Naive thymus-derived CD4-positive, alpha-beta T cell (primary cell): ENCODE measurements around the gene ARHGAP6. TPM values are rescaled to one million over a fixed set of nuclear protein-coding genes. Genes with fewer than 3 reads are reported as not detected.

ENCODE experiments used
- ATAC-seq: fragments of 150-1000 bp; cut with Tn5 transposase; 2 replicates; pipeline ENCODE4 v1.10.0; 2021; ENCODE audit warnings: mild to moderate bottlenecking, moderate library complexity
- CTCF ChIA-PET: fragments of 350-600 bp; sonication (Branson Sonifier 250); formaldehyde crosslinking; loops from one replicate; lab custom pipeline; 2021; ENCODE audit warnings: antibody characterized with exemption; lab: Charles Lee
- POLR2A ChIA-PET: fragments of 350-600 bp; sonication (Branson Sonifier 250); formaldehyde crosslinking; loops from one replicate; lab custom pipeline; 2021; ENCODE audit warnings: antibody characterized with exemption, inconsistent platforms; lab: Charles Lee
- DNase-seq, 9 donors: peaks; one replicate each; pipeline versions ENCODE4 v3.0.0 to v3.0.0-alpha.2; 2020 to 2022; ENCODE audit warnings: mixed read lengths in 1 of 9
- H3K27ac ChIP-seq: one replicate; pipeline ENCODE4 v1.7.0; 2013; ENCODE audit warnings: mild to moderate bottlenecking, low read depth, low read length, moderate library complexity
- H3K27me3 ChIP-seq, 2 donors: one replicate each; pipeline ENCODE4 v1.7.0; 2013; ENCODE audit warnings: low read length in 2 of 2, mild to moderate bottlenecking in 2 of 2, moderate library complexity in 2 of 2; ENCODE audit not compliant: control insufficient read depth in 2 of 2, insufficient read depth in 2 of 2
- H3K36me3 ChIP-seq, 3 experiments: 1 replicate in 2 of 3; 2 replicates in 1 of 3; pipeline ENCODE4 v1.7.0; 2013; ENCODE audit warnings: low read length in 3 of 3, mild to moderate bottlenecking in 3 of 3, moderate library complexity in 1 of 3; ENCODE audit not compliant: insufficient read depth in 3 of 3, control insufficient read depth in 2 of 3
- H3K4me1 ChIP-seq, 2 donors: one replicate each; pipeline ENCODE4 v1.7.0; 2013; ENCODE audit warnings: low read length in 2 of 2, mild to moderate bottlenecking in 2 of 2, moderate library complexity in 1 of 2; ENCODE audit not compliant: control insufficient read depth in 2 of 2, insufficient read depth in 2 of 2
- H3K4me3 ChIP-seq: 2 replicates; pipeline ENCODE4 v1.7.0; 2013; ENCODE audit warnings: mild to moderate bottlenecking, low read length
- H3K9me3 ChIP-seq, 3 experiments: 1 replicate in 2 of 3; 2 replicates in 1 of 3; pipeline ENCODE4 v1.7.0; 2013; ENCODE audit warnings: low read length in 3 of 3; ENCODE audit not compliant: control insufficient read depth in 2 of 3
- H3K27ac Mint-ChIP-seq, 9 donors: one replicate each; pipeline ENCODE4 v1.8.0; 2020 to 2022; ENCODE audit warnings: mixed read lengths in 9 of 9, mild to moderate bottlenecking in 8 of 9, moderate library complexity in 5 of 9, inconsistent platforms in 2 of 9
- H3K27me3 Mint-ChIP-seq, 5 donors: one replicate each; pipeline ENCODE4 v1.8.0; 2021 to 2022; ENCODE audit warnings: mixed read lengths in 5 of 5, mild to moderate bottlenecking in 1 of 5
- H3K36me3 Mint-ChIP-seq, 5 donors: one replicate each; pipeline ENCODE4 v1.8.0; 2020 to 2022; ENCODE audit warnings: mixed read lengths in 5 of 5, mild to moderate bottlenecking in 3 of 5, inconsistent platforms in 1 of 5
- H3K4me1 Mint-ChIP-seq, 7 donors: one replicate each; pipeline ENCODE4 v1.8.0; 2020 to 2022; ENCODE audit warnings: mixed read lengths in 7 of 7, mild to moderate bottlenecking in 3 of 7, inconsistent platforms in 1 of 7
- H3K4me3 Mint-ChIP-seq, 10 donors: one replicate each; pipeline ENCODE4 v1.8.0; 2020 to 2022; ENCODE audit warnings: mild to moderate bottlenecking in 10 of 10, mixed read lengths in 10 of 10, moderate library complexity in 6 of 10, inconsistent platforms in 2 of 10
- H3K9me3 Mint-ChIP-seq, 11 donors: one replicate each; pipeline ENCODE4 v1.8.0; 2020 to 2022; ENCODE audit warnings: mixed read lengths in 11 of 11, mild to moderate bottlenecking in 4 of 11, inconsistent platforms in 1 of 11, moderate library complexity in 1 of 11
- intact Hi-C, 2 donors: fragments of 100-400 bp; cut with micrococcal nuclease; formaldehyde crosslinking; loops; one replicate each; pipeline ENCODE4 v1.15.1; 2023
- polyA plus RNA-seq, 2 donors: library from polyadenylated mRNA; unstranded; fragments of 300-500 nt; fragmentation: Illumina TruSeq; gene quantifications; one replicate each; pipeline ENCODE4 v1.2.3, GENCODE V29; 2021
- total RNA-seq, 6 experiments: library from RNA in 5 of 6; stranded (reverse) in 5 of 6; gene quantifications; 1 replicate in 5 of 6; 2 replicates in 1 of 6; pipeline ENCODE4 v1.2.3 and lab custom pipeline; 2021 to 2026

The ARHGAP6 gene
- total and polyA plus RNA-seq, 7 experiments from 2014 or later: 0.11 to 0.83 TPM; not detected in 5

DNA sequence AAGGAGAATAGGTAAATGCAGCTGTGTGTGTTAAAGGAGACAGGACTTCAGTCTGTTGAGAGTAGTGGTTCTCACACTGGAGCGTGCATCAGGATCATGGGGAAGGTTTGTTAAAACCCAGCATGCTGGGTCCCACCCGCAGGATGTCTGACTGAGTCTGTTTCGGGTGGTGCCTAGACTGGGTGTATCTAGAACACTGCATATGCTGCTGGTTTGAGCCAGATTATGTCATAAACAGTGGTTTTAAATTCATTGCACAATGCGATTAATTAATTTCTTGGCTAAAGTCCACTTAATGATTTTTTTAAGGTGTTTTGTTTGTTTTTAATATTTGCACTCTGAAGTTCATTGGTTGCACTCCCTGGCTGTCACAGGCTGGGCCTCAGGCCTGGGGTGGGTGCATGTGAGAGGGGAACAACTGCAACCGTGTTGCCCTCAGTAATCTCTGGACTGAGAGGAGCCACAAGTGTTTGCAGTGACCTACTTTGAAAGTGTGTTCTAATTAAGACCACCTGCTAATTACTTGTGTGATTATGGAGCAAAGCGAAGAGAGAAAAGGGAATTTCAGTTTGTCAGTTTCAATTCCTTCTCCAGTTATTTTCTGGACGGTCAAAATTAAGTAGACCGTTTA lies 546.3 kb downstream of the ARHGAP6 start:
- CTCF ChIA-PET: no interaction called here
- Histone ChIP-seq H3K4me1 (no peaks in the 10 kb centered on the region), H3K4me3 (no peak overlapping the region), H3K36me3 (peaks cover 7 to 52% (median 8%) of the 10 kb centered on the region in 3 experiments), H3K9me3 (no peaks in the 10 kb centered on the region), H3K27ac (no peak overlapping the region), H3K27me3 (no peaks in the 10 kb centered on the region)
- Mint-ChIP-seq H3K36me3 (peaks cover 8 to 43% (median 16%) of the 10 kb centered on the region in 5 donors), H3K27ac (no peak overlapping the region), H3K4me3 (no peak overlapping the region), H3K27me3 (no peaks in the 10 kb centered on the region), H3K4me1 (peaks cover 0 to 3% (median 0%) of the 10 kb centered on the region in 7 donors), H3K9me3 (no peaks in the 10 kb centered on the region)
- POLR2A ChIA-PET: no interaction called here
- intact Hi-C loops: no loop called here
- DNase-seq (no peak), ATAC-seq (no peak)

GRCh38 chrX:11117745-11118144 lies 548.0 kb downstream of the ARHGAP6 start:
- Mint-ChIP-seq H3K4me1 (peaks cover 7 to 17% (median 14%) of the 10 kb centered on the region in 7 donors), H3K27ac (no peak overlapping the region), H3K9me3 (peaks cover 0 to 2% (median 0%) of the 10 kb centered on the region in 11 donors), H3K4me3 (no peak overlapping the region), H3K36me3 (peaks cover 8 to 42% (median 13%) of the 10 kb centered on the region in 5 donors), H3K27me3 (no peaks in the 10 kb centered on the region)
- Histone ChIP-seq H3K4me3 (no peak overlapping the region), H3K4me1 (no peaks in the 10 kb centered on the region), H3K27ac (no peak overlapping the region), H3K36me3 (peaks cover 7 to 52% (median 8%) of the 10 kb centered on the region in 3 experiments), H3K27me3 (no peaks in the 10 kb centered on the region), H3K9me3 (no peaks in the 10 kb centered on the region)
- intact Hi-C loops: no loop called here
- DNase-seq: no peak
- CTCF ChIA-PET: no interaction called here
- POLR2A ChIA-PET: no interaction called here
- no peak for ATAC-seq

GRCh38 chrX:11113731-11114130 lies 552.0 kb downstream of the ARHGAP6 start:
- no peak for ATAC-seq
- H3K36me3 Mint-ChIP-seq: peaks cover 0 to 14% (median 5%) of the 10 kb centered on the region in 5 donors
- no peak overlapping the region for H3K4me3 ChIP-seq
- no peak for DNase-seq
- H3K27me3 Mint-ChIP-seq: no peaks in the 10 kb centered on the region
- no peaks in the 10 kb centered on the region for H3K9me3 ChIP-seq
- H3K4me1 Mint-ChIP-seq: peaks cover 7 to 33% (median 24%) of the 10 kb centered on the region in 7 donors
- peak overlapping the region in 7 of 9 donors; percentile 51 to 90 (median 62) for H3K27ac Mint-ChIP-seq
- peak overlapping the region in 3 of 10 donors; percentile 36 to 75 (median 65) for H3K4me3 Mint-ChIP-seq
- no peaks in the 10 kb centered on the region for H3K27me3 ChIP-seq
- H3K36me3 ChIP-seq: peaks cover 3 to 34% (median 7%) of the 10 kb centered on the region in 3 experiments
- POLR2A ChIA-PET: interaction anchor here (1.4 kb wide), 1 partner anchor 8 kb away, joined by 3 read pairs; no protein-coding TSS in a partner anchor
- no peak overlapping the region for H3K27ac ChIP-seq
- no peaks in the 10 kb centered on the region for H3K4me1 ChIP-seq
- intact Hi-C loops: loop anchor here in 1 of 2 donors (5.0 kb wide), 2 partner anchors 996 to 1771 kb away; no protein-coding TSS in a partner anchor
- CTCF ChIA-PET: no interaction called here
- H3K9me3 Mint-ChIP-seq: peaks cover 0 to 2% (median 0%) of the 10 kb centered on the region in 11 donors

DNA sequence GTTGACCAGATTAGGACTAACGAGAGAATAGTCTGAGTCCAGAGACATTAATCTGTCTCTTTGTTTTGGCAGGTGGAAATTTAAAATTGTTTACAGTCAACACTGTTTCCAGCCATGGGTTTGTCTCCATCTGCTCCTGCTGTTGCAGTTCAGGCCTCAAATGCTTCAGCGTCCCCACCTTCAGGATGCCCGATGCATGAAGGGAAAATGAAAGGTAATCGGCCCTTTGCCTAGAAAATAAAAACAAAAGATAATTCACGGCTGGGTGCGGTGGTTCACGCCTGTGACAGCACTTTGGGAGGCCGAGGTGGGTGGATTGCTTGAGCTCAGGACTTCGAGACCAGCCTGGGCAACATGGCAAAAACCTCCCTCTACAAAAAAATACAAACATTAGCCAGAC lies 553.8 kb downstream of the ARHGAP6 start:
- ChIA-PET CTCF (no interaction called here), POLR2A (interaction anchor here (0.6 kb wide), 1 partner anchor 1649 kb away, joined by 3 read pairs; no protein-coding TSS in a partner anchor)
- peak overlapping the region in 7 of 9 donors; percentile 90 to 99 (median 96) for H3K27ac Mint-ChIP-seq
- peak overlapping the region in 4 of 10 donors; percentile 95 to 98 (median 96) for H3K4me3 Mint-ChIP-seq
- H3K4me1 ChIP-seq: no peaks in the 10 kb centered on the region
- H3K9me3 ChIP-seq: no peaks in the 10 kb centered on the region
- peaks cover 3 to 19% (median 7%) of the 10 kb centered on the region in 3 experiments for H3K36me3 ChIP-seq
- H3K9me3 Mint-ChIP-seq: peaks cover 0 to 2% (median 0%) of the 10 kb centered on the region in 11 donors
- H3K36me3 Mint-ChIP-seq: peaks cover 0 to 6% (median 4%) of the 10 kb centered on the region in 5 donors
- ATAC-seq (no peak), DNase-seq (peak in 1 of 9 donors; percentile 1)
- peaks cover 7 to 33% (median 24%) of the 10 kb centered on the region in 7 donors for H3K4me1 Mint-ChIP-seq
- H3K27me3 Mint-ChIP-seq: no peaks in the 10 kb centered on the region
- intact Hi-C loops: loop anchor here (1.0 to 5.0 kb wide), 5 partner anchors 647 to 1770 kb away; partner anchors contain the start of gene MSL3 (in 1 of the 2)
- H3K27ac ChIP-seq: peak overlapping the region; percentile 87
- no peaks in the 10 kb centered on the region for H3K27me3 ChIP-seq
- peak overlapping the region; percentile 73 for H3K4me3 ChIP-seq

GRCh38 chrX:11111037-11111851 lies 554.5 kb downstream of the ARHGAP6 start, which contains the start of gene HCCS:
HCCS (plus strand) TSS chrX:11111332; CDS start chrX:11112061, 729 bp downstream.
- peaks cover 7 to 33% (median 24%) of the 10 kb centered on the region in 7 donors for H3K4me1 Mint-ChIP-seq

DNA sequence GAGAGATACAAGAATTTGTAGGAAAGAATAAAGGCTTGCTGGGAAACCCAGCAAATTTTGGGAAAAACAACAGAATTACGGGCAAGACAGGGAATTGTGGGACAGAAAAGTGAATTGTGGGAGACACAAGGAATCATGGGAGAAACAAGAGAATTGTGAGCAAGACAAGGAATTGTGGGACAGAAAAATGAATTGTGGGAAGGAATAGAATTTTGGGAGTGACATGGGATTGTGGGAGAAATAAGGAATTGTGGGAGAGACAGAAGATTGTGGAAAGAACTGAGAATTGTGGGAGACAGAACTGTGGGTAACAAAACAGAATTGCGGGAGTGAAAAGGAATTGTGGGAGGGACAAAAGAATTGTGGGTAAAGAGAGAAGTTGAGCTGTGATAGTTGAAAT lies 555.8 kb downstream of the ARHGAP6 start:
- Mint-ChIP-seq H3K9me3 (peaks cover 0 to 2% (median 0%) of the 10 kb centered on the region in 11 donors), H3K36me3 (peaks cover 0 to 6% (median under 1%) of the 10 kb centered on the region in 5 donors), H3K4me1 (peaks cover 7 to 33% (median 24%) of the 10 kb centered on the region in 7 donors), H3K4me3 (no peak overlapping the region), H3K27ac (no peak overlapping the region), H3K27me3 (no peaks in the 10 kb centered on the region)
- H3K27me3 ChIP-seq: no peaks in the 10 kb centered on the region
- H3K36me3 ChIP-seq: peaks cover 0 to 4% (median 1%) of the 10 kb centered on the region in 3 experiments
- H3K4me3 ChIP-seq: no peak overlapping the region
- ATAC-seq (no peak), DNase-seq (no peak)
- no peaks in the 10 kb centered on the region for H3K4me1 ChIP-seq
- H3K27ac ChIP-seq: no peak overlapping the region
- intact Hi-C loops: loop anchor here (2.0 to 5.0 kb wide), 4 partner anchors 649 to 1768 kb away; partner anchors contain the start of gene MSL3 (in 1 of the 2)
- ChIA-PET POLR2A (no interaction called here), CTCF (no interaction called here)
- H3K9me3 ChIP-seq: no peaks in the 10 kb centered on the region

More at GRCh38 chrX:11111037-11111851, 554.5 kb downstream of the ARHGAP6 start, which contains the start of gene HCCS:
- no peaks in the 10 kb centered on the region for H3K27me3 ChIP-seq
- no peaks in the 10 kb centered on the region for H3K4me1 ChIP-seq
- H3K4me3 ChIP-seq: peak within 1 kb of the TSS; percentile 73
- H3K36me3 ChIP-seq: peaks cover 3 to 12% (median 7%) of the 10 kb centered on the region in 3 experiments
- ChIA-PET POLR2A (interaction anchor here (0.6 kb wide), 2 partner anchors 686 to 1648 kb away, joined by 3 read pairs; no protein-coding TSS in a partner anchor), CTCF (no interaction called here)
- DNase-seq (peak; percentile 59 to 86 (median 81)), ATAC-seq (peak; percentile 94)
- intact Hi-C loops: loop anchor here (1.0 to 5.0 kb wide), 5 partner anchors 648 to 1769 kb away; partner anchors contain the start of gene MSL3 (in 1 of the 2)
- Mint-ChIP-seq H3K4me3 (peak within 1 kb of the TSS in 4 of 10 donors; percentile 95 to 98 (median 96)), H3K36me3 (peaks cover 0 to 6% (median 5%) of the 10 kb centered on the region in 5 donors), H3K9me3 (peaks cover 0 to 2% (median 0%) of the 10 kb centered on the region in 11 donors), H3K27ac (peak within 1 kb of the TSS in 7 of 9 donors; percentile 90 to 99 (median 96)), H3K27me3 (no peaks in the 10 kb centered on the region)
- peak within 1 kb of the TSS; percentile 87 for H3K27ac ChIP-seq
- no peaks in the 10 kb centered on the region for H3K9me3 ChIP-seq
